IMR-90 (cell line): Measurements from ENCODE around the gene NUDT4B. TPM values are rescaled to one million over a fixed set of nuclear protein-coding genes. Genes with fewer than 3 reads are reported as not detected.
"Not testable (repeated sequence)": the region's sequence is repeated elsewhere in the genome, so short reads cannot be mapped to it uniquely, and the experiment has no call there.

ENCODE experiments used
- ATAC-seq: fragments of 200-7000 bp; cut with Tn5 transposase; 2 replicates; pipeline ENCODE4 v1.9.1; 2020; ENCODE audit warnings: low read depth, mild to moderate bottlenecking, moderate library complexity
- BruUV-seq: library from RNA; stranded (reverse); fragments of 400-500 nt; replicated peaks from 2 replicates; lab custom pipeline; 2021; lab: Mats Ljungman, UMichigan
- CTCF ChIA-PET: fragments of 300-600 bp; formaldehyde crosslinking; extraction: SDS; loops from one replicate; lab custom pipeline; 2021; ENCODE audit warnings: antibody characterized with exemption; lab: Yijun Ruan, JAX
- POLR2A ChIA-PET: fragments of 300-600 bp; sonication (Branson Sonifier 250); formaldehyde crosslinking; loops from one replicate; lab custom pipeline; 2022; ENCODE audit warnings: antibody characterized with exemption; ENCODE audit not compliant: unreplicated experiment; lab: Charles Lee
- DNase-seq: peaks from one replicate; pipeline ENCODE4 v3.0.0; 2013
- H2AFZ ChIP-seq: replicated peaks from 2 replicates; pipeline ENCODE3; 2013; ENCODE audit warnings: low read length, mild to moderate bottlenecking; ENCODE audit not compliant: poor library complexity
- H2AK5ac ChIP-seq: 2 replicates; pipeline ENCODE4 v1.6.1; 2013; ENCODE audit warnings: low read depth, low read length, inconsistent platforms
- H2AK9ac ChIP-seq: replicated peaks from 2 replicates; pipeline ENCODE3; 2013; ENCODE audit warnings: mild to moderate bottlenecking, low read depth, low read length, moderate library complexity; ENCODE audit not compliant: poor library complexity
- H2BK120ac ChIP-seq: 2 replicates; pipeline ENCODE4 v1.6.1; 2013; ENCODE audit warnings: low read depth, low read length, inconsistent platforms
- H2BK15ac ChIP-seq: 3 replicates; pipeline ENCODE4 v1.6.1; 2013; ENCODE audit warnings: low read depth, low read length, inconsistent platforms
- H2BK20ac ChIP-seq: 2 replicates; pipeline ENCODE4 v1.6.1; 2013; ENCODE audit warnings: low read depth, mild to moderate bottlenecking, inconsistent platforms, low read length, moderate library complexity
- H2BK5ac ChIP-seq: 2 replicates; pipeline ENCODE4 v1.6.1; 2013; ENCODE audit warnings: mild to moderate bottlenecking, low read depth, low read length, inconsistent platforms; ENCODE audit not compliant: poor library complexity, severe bottlenecking
- H3K14ac ChIP-seq: replicated peaks from 2 replicates; pipeline ENCODE4 v1.6.1; 2013; ENCODE audit warnings: low read depth, low read length, inconsistent platforms
- H3K18ac ChIP-seq: 2 replicates; pipeline ENCODE4 v1.6.1; 2013; ENCODE audit warnings: low read depth, low read length, control low read depth
- H3K23ac ChIP-seq: 2 replicates; pipeline ENCODE4 v1.6.1; 2013; ENCODE audit warnings: low read depth, low read length, inconsistent platforms
- H3K27ac ChIP-seq: 2 replicates; pipeline ENCODE4 v1.5.1; 2013; ENCODE audit warnings: mild to moderate bottlenecking, control low read depth, low read length; ENCODE audit not compliant: insufficient read depth
- H3K27me3 ChIP-seq: 2 replicates; pipeline ENCODE4 v1.6.1; 2013; ENCODE audit warnings: low read length; ENCODE audit not compliant: control insufficient read depth, insufficient read depth
- H3K36me3 ChIP-seq: 2 replicates; pipeline ENCODE4 v1.6.1; 2013; ENCODE audit warnings: low read length, mixed read lengths; ENCODE audit not compliant: control insufficient read depth, insufficient read depth
- H3K4ac ChIP-seq: 2 replicates; pipeline ENCODE4 v1.6.1; 2013; ENCODE audit warnings: low read depth, low read length, inconsistent platforms
- H3K4me1 ChIP-seq: 2 replicates; pipeline ENCODE4 v1.6.1; 2013; ENCODE audit warnings: low read length, mixed read lengths; ENCODE audit not compliant: control insufficient read depth, insufficient read depth
- H3K4me2 ChIP-seq: 2 replicates; pipeline ENCODE4 v1.6.1; 2013; ENCODE audit warnings: low read depth, mild to moderate bottlenecking, control low read depth, low read length, moderate library complexity
- H3K4me3 ChIP-seq: 2 replicates; pipeline ENCODE4 v1.5.1; 2013; ENCODE audit warnings: low read depth, mild to moderate bottlenecking, control low read depth, low read length, moderate library complexity; ENCODE audit not compliant: insufficient read depth
- H3K56ac ChIP-seq: 2 replicates; pipeline ENCODE4 v1.6.1; 2013; ENCODE audit warnings: low read length, inconsistent platforms; ENCODE audit not compliant: insufficient read depth; ENCODE audit errors: extremely low read depth
- H3K79me1 ChIP-seq, 2 experiments: 2 replicates each; pipeline ENCODE4 v1.6.1; 2013; ENCODE audit warnings: low read length in 2 of 2, inconsistent platforms in 1 of 2, low read depth in 1 of 2
- H3K9ac ChIP-seq: 2 replicates; pipeline ENCODE4 v1.6.1; 2013; ENCODE audit warnings: low read depth, low read length, control low read depth
- H3K9me1 ChIP-seq: 2 replicates; pipeline ENCODE4 v1.6.1; 2013; ENCODE audit warnings: low read length, inconsistent platforms; ENCODE audit not compliant: insufficient read depth
- H3K9me3 ChIP-seq: 2 replicates; pipeline ENCODE4 v1.6.1; 2013; ENCODE audit warnings: low read length; ENCODE audit not compliant: control insufficient read depth, insufficient read depth
- H4K20me1 ChIP-seq: 2 replicates; pipeline ENCODE4 v1.6.1; 2013; ENCODE audit warnings: low read length, inconsistent platforms; ENCODE audit not compliant: insufficient read depth
- H4K5ac ChIP-seq: 2 replicates; pipeline ENCODE4 v1.6.1; 2013; ENCODE audit warnings: mild to moderate bottlenecking, low read depth, low read length, control low read depth
- H4K8ac ChIP-seq, 2 experiments: 2 replicates each; pipeline ENCODE4 v1.6.1; 2013; ENCODE audit warnings: low read depth in 2 of 2, low read length in 2 of 2, control low read depth in 1 of 2, inconsistent platforms in 1 of 2
- H4K91ac ChIP-seq: 2 replicates; pipeline ENCODE4 v1.6.1; 2013; ENCODE audit warnings: low read depth, low read length, inconsistent platforms; ENCODE audit not compliant: insufficient read depth
- WGBS, 2 experiments: methylation state at CpG; one replicate each; pipeline versions ENCODE4 v1.1.5 to v1.1.7; 2013; ENCODE audit warnings: missing lambda C conversion rate in 2 of 2; ENCODE audit not compliant: insufficient read length in 1 of 2; ENCODE audit errors: extremely low coverage in 2 of 2; 5-methylcytosine and 5-hydroxymethylcytosine counted together
- dilution Hi-C: fragments of 300-500 bp; cut with HindIII; formaldehyde crosslinking; loops from one replicate; pipeline ENCODE4 v1.14.3; 2018; ENCODE audit warnings: low sequenced_read_pairs; ENCODE audit not compliant: unreplicated experiment
- in situ Hi-C: fragments of 300-500 bp; cut with MboI; formaldehyde crosslinking; loops from 3 replicates; pipeline ENCODE4 v1.14.3; 2019; ENCODE audit warnings: low sequenced_read_pairs, inconsistent platforms, mixed read lengths
- intact Hi-C: fragments of 100-400 bp; cut with micrococcal nuclease; formaldehyde crosslinking; loops from 2 replicates; pipeline ENCODE4 v1.10.0; 2022
- polyA plus RNA-seq, 3 experiments: library from polyadenylated mRNA; depleted of rRNA; stranded (reverse); fragments of >200 nt; gene quantifications; 2 replicates each; pipeline ENCODE4 v1.2.3, GENCODE V29; 2012; ENCODE audit warnings: low replicate concordance in 1 of 3
- total RNA-seq: library from RNA; depleted of rRNA; stranded (reverse); fragments of >200 nt; gene quantifications from 2 replicates; pipeline ENCODE4 v1.2.3, GENCODE V29; 2012

Gene NUDT4B
- total and polyA plus RNA-seq, 2 of the 4 experiments (the other 2 are of a cell fraction): 10.6 to 19.9 TPM

DNA sequence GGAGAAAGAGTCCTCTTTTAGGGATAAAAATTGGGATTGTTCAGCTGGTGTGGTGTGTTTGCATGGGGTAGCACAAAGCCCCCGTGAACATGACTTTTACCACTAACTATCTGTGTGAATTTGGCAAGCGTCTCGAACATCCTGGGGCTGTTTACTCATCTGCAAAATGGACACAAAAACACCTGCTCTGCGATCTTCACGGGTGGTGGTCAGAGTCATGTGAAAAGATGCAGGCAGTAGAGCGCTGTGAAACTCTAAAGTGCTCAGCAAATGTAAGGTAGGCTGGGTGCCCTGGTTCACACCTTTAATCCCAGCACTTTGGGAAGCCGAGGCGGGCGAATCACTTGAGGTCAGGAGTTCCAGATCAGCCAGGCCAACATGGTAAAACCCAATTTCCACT, 27.7 kb upstream of the NUDT4B start:
- H3K23ac ChIP-seq, H2BK5ac ChIP-seq, H2BK20ac ChIP-seq, H3K14ac ChIP-seq, CTCF ChIA-PET, H2BK120ac ChIP-seq, H3K9ac ChIP-seq, in situ Hi-C loops, H4K5ac ChIP-seq, intact Hi-C loops, H3K27ac ChIP-seq, H3K4me3 ChIP-seq, H2AFZ ChIP-seq, H3K36me3 ChIP-seq, H3K18ac ChIP-seq, H3K79me1 ChIP-seq, BruUV-seq, H3K9me3 ChIP-seq, H2BK15ac ChIP-seq, H4K20me1 ChIP-seq, ATAC-seq, H3K56ac ChIP-seq, H4K8ac ChIP-seq, DNase-seq, H4K91ac ChIP-seq, H2AK5ac ChIP-seq, H3K4ac ChIP-seq, H3K9me1 ChIP-seq, H3K27me3 ChIP-seq, H3K4me2 ChIP-seq, dilution Hi-C loops, H3K4me1 ChIP-seq, POLR2A ChIA-PET, H2AK9ac ChIP-seq: not testable (repeated sequence)
- no CpG with 5 or more reads among the region's 9 CpGs for WGBS, 2 experiments

DNA sequence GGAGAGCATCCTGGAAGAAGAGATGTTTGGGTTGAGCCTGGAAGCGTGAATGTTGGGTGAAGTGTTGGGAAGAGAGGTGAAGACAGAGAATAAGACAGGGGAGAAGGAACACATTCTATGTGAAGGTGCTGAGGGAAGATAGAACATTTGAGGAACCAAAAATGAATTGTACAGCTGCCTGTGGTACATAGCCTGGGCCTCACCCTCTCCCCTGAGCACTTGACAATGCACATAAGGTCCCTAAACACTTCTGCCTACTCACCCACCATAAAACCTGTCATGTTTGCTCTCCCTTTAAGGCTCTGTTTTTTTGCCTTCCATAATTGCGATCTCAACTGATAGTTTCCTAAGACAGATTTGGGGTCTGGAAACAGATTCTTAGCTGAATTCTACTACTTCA, 25.8 kb upstream of the NUDT4B start:
- CTCF ChIA-PET, intact Hi-C loops, H2BK5ac ChIP-seq, H3K36me3 ChIP-seq, H2BK120ac ChIP-seq, H3K27me3 ChIP-seq, H2BK15ac ChIP-seq, H3K27ac ChIP-seq, H4K8ac ChIP-seq, H3K9ac ChIP-seq, H3K4me3 ChIP-seq, H4K91ac ChIP-seq, H3K79me1 ChIP-seq, H4K5ac ChIP-seq, H3K14ac ChIP-seq, DNase-seq, H3K23ac ChIP-seq, POLR2A ChIA-PET, H3K56ac ChIP-seq, dilution Hi-C loops, H2AFZ ChIP-seq, H2AK9ac ChIP-seq, H3K4me1 ChIP-seq, H3K18ac ChIP-seq, ATAC-seq, in situ Hi-C loops, H3K9me3 ChIP-seq, H3K4me2 ChIP-seq, H3K9me1 ChIP-seq, H4K20me1 ChIP-seq, BruUV-seq, H3K4ac ChIP-seq: not testable (repeated sequence)
- Histone ChIP-seq H2BK20ac (0 out of 2 replicates have a peak overlapping the region, but pooled peaks have one; percentile 53), H2AK5ac (0 out of 2 replicates have a peak overlapping the region, but pooled peaks have one; percentile 27)
- no CpG with 5 or more reads among the region's 2 CpGs for WGBS, 2 experiments
